GM19468 (cell line): ENCODE measurements around the gene CNNM4.

Source experiments
- ATAC-seq: cut with Tn5 transposase; IDR thresholded peaks from one replicate; pipeline ENCODE4 v1.9.1; 2021; ENCODE audit warnings: mild to moderate bottlenecking, moderate library complexity, moderate number of reproducible peaks; ENCODE audit not compliant: unreplicated experiment; ENCODE audit errors: extremely low read depth

The CNNM4 gene

DNA sequence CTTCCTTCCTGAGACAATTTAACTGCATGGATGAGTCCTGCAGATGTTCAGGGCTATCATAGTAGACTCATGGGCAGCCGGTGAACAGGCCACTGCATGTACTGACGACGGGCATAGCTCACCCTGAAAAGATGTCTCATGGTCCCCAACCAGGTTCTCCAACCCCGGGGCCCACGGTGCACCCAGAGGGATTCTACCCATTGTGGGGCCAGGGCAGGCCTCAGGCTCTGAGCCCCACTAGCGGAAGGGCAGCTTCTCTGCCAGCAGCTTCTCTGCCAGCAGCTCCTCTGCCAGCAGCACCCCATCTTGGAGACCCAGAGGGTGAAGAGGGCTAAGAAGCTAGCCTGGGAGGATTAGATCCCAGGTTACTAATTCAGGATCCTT, 3.2 kb upstream of the CNNM4 start:
- no peak for ATAC-seq

- no peak for ATAC-seq
These were observed 1.7 kb upstream of the CNNM4 start for GRCh38 chr2:96758987-96759386.

DNA sequence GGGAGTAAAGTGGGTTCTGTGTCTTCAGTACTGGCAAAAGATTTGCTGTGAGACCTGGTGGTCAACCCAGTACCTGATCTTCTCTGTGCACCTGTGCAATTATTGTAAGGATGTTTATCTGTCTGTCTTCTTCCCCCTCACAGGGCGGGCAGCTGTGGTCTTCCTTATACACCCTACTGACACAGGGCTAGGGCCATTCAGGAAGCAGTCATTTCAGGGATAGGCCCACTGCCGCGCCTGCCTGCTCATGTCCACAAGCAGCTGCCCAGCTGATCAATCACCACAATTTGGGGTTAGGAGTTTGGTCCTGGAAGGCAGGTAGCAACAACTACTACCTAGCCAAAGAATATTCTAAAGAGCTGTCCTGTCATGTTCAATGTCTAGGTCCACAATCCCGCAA, 1.2 kb upstream of the CNNM4 start:
- no peak for ATAC-seq

DNA sequence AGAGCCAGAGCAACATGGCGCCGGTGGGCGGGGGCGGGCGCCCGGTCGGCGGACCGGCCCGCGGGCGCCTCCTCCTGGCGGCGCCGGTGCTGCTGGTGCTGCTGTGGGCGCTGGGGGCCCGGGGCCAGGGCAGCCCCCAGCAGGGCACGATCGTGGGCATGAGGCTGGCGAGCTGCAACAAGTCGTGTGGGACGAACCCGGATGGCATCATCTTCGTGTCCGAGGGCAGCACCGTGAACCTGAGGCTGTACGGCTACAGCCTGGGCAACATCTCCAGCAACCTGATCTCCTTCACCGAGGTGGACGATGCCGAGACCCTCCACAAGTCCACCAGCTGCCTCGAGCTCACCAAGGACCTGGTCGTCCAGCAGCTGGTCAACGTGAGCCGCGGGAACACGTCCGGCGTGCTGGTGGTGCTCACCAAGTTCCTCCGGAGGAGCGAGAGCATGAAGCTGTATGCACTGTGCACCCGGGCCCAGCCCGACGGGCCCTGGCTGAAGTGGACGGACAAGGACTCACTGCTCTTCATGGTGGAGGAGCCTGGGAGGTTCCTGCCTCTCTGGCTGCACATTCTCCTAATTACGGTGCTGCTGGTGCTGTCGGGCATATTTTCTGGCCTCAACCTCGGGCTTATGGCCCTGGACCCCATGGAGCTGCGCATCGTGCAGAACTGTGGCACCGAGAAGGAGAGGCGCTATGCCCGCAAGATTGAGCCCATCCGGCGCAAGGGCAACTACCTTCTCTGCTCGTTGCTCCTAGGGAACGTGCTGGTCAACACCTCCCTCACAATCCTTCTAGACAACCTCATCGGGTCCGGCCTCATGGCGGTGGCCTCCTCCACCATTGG, 507 bp downstream of the CNNM4 start:
- ATAC-seq = no peak

GRCh38 chr2:96762529-96763311, 2.0 kb downstream of the CNNM4 start:
- ATAC-seq = no peak

GRCh38 chr2:96763511-96764252, 3.0 kb downstream of the CNNM4 start:
- no peak for ATAC-seq

DNA sequence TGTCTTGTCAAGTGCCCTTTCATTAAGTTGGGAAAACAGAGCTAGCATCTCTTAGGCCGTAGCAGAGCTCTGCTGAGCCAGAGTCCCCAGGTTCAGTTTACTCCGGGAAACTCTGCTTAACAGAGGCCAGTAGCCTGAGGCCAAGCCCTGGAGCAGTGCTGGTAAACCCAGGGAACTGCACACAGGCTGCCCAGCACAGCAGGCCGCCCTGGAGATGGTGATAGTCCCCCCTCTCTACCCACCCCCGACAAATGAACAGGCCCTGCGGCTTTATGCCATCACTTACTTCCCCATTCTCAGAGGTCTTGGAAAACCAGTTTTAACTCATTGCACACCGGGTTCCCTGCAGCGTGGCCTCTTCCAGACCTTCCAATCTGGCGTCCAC, 3.5 kb downstream of the CNNM4 start:
- ATAC-seq = no peak

- ATAC-seq = no peak
These were observed 6.6 kb downstream of the CNNM4 start for GRCh38 chr2:96767135-96767871.

DNA sequence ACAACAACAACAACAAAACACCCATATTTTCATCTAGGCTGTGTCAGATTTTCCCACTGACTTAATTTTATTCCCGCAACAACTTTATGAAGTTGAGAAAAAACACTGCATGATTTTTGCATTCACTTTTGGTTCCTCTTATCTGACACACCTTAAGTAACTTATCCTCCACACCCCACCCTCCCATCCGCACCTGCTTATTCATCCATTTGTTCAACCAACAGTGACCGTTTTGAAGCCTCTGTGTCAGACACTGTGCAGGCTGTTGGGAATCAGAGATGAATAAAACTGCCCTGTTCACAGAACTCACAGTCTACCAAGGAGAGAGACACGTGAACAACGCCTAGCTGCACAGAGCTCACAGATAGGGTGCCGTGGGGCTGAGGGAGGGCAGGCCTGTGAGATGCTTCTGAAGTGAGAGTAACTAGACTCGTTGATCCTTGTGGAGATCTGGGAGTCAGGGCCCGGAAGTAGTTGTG, 7.4 kb downstream of the CNNM4 start:
- ATAC-seq = no peak

DNA sequence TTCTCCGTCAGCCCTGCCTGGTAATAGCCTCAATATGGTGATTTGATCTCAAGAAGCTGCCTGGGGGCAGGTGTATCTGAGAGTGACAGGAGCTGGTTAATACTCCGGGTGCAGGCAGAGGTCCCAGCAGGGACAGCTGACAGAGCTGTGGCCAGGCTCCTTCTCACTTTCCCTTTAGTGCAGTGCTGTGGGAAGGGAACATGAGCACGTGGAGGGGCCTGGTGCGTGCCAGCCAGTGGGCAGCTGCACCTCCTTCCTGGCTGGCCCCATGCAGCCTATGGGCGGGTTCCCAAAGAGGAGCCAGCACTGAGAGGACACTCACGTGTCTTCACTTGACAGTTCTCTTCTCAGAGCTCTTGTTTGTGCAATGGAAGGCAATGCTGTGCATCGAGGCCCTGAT, 9.1 kb downstream of the CNNM4 start:
- no peak for ATAC-seq

DNA sequence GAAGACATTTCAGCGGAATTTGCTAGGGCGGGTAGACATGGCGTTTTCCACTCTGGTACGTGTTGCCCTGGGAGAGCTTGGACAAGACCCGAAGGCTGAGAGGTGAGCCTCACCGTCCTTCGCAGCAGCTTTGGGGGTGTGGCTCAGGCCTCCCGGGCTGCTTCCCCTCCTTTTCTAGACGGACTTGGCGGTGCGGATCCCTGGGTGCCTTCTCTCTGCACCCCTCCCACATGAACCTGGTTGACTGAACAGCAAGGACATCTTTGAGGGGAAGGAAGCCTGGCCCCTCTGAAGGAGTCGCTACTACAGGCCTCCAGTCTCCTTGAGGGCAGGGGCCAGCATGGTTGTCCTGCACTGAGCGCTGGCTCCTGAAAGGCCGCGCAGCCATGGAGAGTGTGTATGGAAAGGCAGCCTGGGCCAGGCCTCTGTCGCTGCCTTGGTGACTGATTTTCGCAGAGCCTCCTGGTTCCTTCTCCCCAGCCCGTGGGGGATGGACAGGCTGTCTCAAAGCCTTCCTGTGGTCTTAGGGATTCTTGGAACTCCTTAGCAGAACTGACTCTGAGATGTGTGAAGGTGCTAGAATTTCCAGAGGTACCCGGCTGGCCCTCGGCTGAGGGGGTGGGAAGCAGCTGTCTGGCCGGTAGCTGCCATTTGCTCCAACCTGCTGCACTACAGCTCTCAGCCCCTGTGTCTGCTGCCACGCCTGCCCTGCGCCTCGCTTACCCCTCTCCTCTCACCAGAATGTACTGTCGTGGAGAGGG, 9.9 kb downstream of the CNNM4 start:
- no peak for ATAC-seq

DNA sequence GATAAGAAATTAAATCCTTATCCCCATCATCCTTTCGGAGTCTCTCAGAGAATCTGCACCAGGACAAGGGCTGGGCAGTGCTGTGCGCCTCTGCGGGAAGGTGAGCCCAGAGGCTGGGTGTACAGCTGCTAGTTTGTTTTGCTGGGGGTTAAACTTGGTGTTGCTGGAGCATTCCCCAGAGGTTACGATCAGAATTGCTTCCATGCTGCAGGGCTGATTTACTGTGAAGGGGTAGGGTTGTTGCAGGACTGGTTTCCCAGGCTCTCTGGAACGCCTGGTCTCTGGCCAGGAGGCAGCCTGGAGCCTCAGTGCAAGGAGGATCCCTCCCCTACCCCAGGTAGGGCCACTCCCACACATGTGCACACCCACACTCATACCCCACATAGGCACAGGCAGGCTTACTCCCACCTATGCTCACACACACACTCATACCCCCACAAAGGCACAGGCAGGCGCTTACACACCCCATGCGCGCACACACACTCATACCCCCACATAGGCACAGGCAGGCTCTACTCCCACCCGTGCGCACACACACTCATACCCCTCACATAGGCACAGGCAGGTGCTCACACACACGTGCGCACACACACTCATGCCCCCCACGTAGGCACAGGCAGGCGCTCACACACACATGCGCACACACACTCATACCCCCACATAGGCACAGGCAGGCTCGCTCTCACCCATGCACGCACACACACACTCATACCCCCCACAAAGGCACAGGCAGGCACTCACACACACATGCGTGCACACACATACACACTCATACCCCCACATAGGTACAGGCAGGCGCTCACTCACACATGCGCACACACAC, 11.3 kb downstream of the CNNM4 start:
- no peak for ATAC-seq

- ATAC-seq = no peak
These were observed 12.4 kb downstream of the CNNM4 start for GRCh38 chr2:96772903-96773671.

- ATAC-seq = no peak
These were observed 13.2 kb downstream of the CNNM4 start for GRCh38 chr2:96773922-96774321.

DNA sequence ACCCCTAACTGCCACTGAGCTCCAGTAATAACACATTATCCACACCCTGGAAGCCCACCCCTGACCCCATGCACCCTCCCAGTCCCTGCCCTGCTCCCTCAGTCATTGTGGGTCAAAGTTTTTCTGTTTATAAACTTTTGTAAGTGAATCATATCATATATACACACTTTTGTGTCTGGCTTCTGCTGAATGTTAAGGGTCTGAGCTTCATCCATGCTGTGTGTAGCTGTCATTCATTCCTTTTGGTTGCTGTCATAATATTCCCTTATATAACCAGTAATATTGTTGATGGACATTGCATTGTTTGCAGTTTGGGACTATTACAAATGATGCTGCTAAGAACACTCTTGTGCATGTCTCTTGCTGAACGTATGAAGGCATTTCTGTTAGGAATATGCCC, 14.5 kb downstream of the CNNM4 start:
- no peak for ATAC-seq

DNA sequence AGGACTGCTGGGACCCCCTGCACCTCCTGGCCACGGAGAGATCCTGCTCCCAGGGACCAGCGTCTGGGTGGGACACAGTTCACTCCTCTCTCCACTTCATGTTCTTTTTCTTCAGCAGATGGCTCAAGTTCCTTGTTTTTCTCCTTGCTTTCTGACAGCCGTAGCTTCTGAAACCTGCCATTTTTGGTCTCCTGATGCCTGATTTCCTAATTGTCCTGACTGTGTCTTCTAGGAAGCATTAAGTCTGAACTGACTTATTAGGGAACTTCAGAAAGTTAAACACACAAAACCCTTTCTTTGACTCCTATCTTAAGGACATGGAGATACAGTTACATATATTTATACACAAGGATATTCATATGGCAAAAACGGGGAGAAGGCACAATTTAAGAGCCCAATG, 22.7 kb downstream of the CNNM4 start:
- ATAC-seq = no peak

GRCh38 chr2:96787411-96787810, 26.7 kb downstream of the CNNM4 start:
- no peak for ATAC-seq
